Measurements from ENCODE around the gene FGD2. TPM values are rescaled to one million over a fixed set of nuclear protein-coding genes. Genes with fewer than 3 reads are reported as not detected.

Gene FGD2
- polyA plus RNA-seq, 5 donors = 3.1 to 5.8 (median 5.3) TPM

- DNase-seq = no peak
These were observed 34.3 kb upstream of the FGD2 start for GRCh38 chr6:36970892-36971842.

GRCh38 chr6:36971921-36972673, 33.4 kb upstream of the FGD2 start:
- no peak for DNase-seq

GRCh38 chr6:36973190-36973589, 32.3 kb upstream of the FGD2 start:
- DNase-seq = no peak

- no peak for DNase-seq
These were observed 31.8 kb upstream of the FGD2 start for GRCh38 chr6:36973647-36974046.

- no peak for DNase-seq
These were observed 30.0 kb upstream of the FGD2 start for GRCh38 chr6:36975231-36976006.

GRCh38 chr6:36976007-36976264, 29.5 kb upstream of the FGD2 start:
- DNase-seq = no peak

- DNase-seq = no peak
These were observed 28.9 kb upstream of the FGD2 start for GRCh38 chr6:36976509-36976908.

- DNase-seq = no peak
These were observed 28.5 kb upstream of the FGD2 start for GRCh38 chr6:36976931-36977330.

GRCh38 chr6:36977470-36977941, 27.9 kb upstream of the FGD2 start:
- DNase-seq = no peak

GRCh38 chr6:36978421-36979346, 26.8 kb upstream of the FGD2 start:
- DNase-seq = no peak

- DNase-seq = no peak
These were observed 26.1 kb upstream of the FGD2 start for GRCh38 chr6:36979347-36979742.

GRCh38 chr6:36980129-36980528, 25.3 kb upstream of the FGD2 start:
- no peak for DNase-seq

- DNase-seq = no peak
These were observed 24.4 kb upstream of the FGD2 start for GRCh38 chr6:36980876-36981619.

- DNase-seq = no peak
These were observed 21.9 kb upstream of the FGD2 start for GRCh38 chr6:36983538-36983937.

GRCh38 chr6:36984581-36985416, 20.7 kb upstream of the FGD2 start:
- peak in 1 of 2 donors; percentile 68 for DNase-seq

- DNase-seq = no peak
These were observed 20.0 kb upstream of the FGD2 start for GRCh38 chr6:36985417-36985807.

GRCh38 chr6:36985808-36986703, 19.4 kb upstream of the FGD2 start, which contains the start of gene MTCH1:
MTCH1 (minus strand) TSS chr6:36986196; CDS start chr6:36986173, 23 bp downstream.
- peak; percentile 94 to 95 for DNase-seq

GRCh38 chr6:36986704-36987047, 18.8 kb upstream of the FGD2 start:
- DNase-seq = no peak
